ENCODE measurements around the gene KCNH6. TPM values are rescaled to one million over a fixed set of nuclear protein-coding genes. Genes with fewer than 3 reads are reported as not detected.

The KCNH6 gene
- total and polyA plus RNA-seq, 4 donors, result 0.22 to 2.3 (median 1.5) TPM

DNA sequence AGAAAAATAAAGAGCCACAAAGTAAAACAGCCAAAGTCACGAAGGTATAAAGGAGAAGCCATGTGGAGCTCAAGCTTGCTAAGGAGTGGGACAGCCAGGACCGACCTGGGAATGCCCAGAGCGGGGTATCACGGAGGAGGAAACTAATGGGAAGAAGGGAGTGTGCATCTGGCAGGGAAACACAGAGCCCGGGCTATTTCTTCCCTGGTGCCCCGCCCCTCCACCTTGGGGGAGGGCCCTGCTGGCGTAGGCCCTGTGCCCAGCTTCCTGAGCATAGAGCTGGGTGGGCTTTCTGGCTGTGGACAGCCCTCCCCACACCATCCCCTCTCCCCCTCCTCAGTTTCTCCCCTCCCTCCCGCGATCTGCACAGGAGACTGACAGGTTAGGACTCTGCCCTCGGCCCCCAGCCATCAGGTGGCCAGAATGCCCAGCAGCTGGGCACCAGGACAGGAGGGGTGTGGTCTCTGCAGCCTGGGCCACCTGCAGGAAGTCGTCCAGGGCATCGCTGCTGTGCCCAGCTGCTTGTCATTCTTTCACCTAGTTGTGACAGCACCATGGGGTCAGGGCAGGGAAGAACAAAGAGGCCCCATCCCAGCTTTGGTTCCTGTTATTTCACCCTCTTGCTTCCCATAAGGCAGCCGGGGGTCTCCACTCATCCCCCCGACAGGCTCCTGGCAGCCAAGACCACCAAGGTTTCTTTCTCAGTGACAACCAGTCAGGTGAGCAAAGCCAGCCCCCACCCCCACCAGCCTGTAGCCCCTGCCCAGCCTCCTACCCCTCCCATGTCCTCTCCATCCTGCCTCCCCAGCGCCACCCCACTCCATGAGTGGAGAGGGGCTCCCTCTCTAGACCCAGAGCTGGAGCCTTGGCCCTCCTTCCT lies 20.0 kb downstream of the KCNH6 start:
- H3K4me3 ChIP-seq (ENCODE audit: low read depth, low read length), result no peak overlapping the region
- no peak for DNase-seq (ENCODE audit: low read depth in 4 of 6, low spot score in 6 of 6)
- 53% methylated on average over 15 of the region's 15 CpGs for WGBS (ENCODE audit: insufficient coverage)
- H3K36me3 ChIP-seq (ENCODE audit: control insufficient read depth, insufficient read depth, low read length), result no peaks in the 10 kb centered on the region
- no peak overlapping the region for H3K27ac ChIP-seq (ENCODE audit: low read depth, low read length)
- H3K27me3 ChIP-seq (ENCODE audit: control insufficient read depth, insufficient read depth, low read length), result peaks cover 6% of the 10 kb centered on the region
- no peaks in the 10 kb centered on the region for H3K9me3 ChIP-seq (ENCODE audit: control insufficient read depth, insufficient read depth, low read length)
- H3K4me1 ChIP-seq (ENCODE audit: control insufficient read depth, insufficient read depth, low read length), result peaks cover 5% of the 10 kb centered on the region

DNA sequence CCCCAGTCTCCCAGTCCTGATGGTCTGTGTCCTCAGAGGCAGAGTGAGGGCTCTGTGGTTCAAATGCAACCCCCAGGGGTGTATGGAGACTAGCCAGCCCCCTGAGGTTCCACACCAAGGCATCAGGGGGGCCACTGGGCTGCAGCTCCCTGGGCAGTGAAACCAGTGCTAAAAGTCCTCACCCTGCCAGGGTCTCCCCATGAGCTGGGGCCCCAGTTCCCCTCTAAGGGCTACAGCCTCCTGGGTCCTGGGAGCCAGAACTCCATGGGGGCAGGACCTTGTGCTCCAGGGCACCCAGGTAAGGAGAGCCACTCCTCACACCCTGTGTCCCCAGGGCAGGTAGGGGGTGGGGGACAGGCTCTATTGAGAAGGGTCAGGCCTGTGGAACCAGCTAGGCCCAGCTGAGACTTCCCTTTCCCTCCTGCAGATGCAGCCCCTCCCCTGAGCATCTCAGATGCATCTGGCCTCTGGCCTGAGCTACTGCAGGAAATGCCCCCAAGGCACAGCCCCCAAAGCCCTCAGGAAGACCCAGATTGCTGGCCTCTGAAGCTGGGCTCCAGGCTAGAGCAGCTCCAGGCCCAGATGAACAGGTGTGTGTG lies 20.8 kb downstream of the KCNH6 start:
- DNase-seq (ENCODE audit: low read depth in 4 of 6, low spot score in 6 of 6), result no peak
- Histone ChIP-seq H3K27me3 (ENCODE audit: control insufficient read depth, insufficient read depth, low read length) (no peaks in the 10 kb centered on the region), H3K9me3 (ENCODE audit: control insufficient read depth, insufficient read depth, low read length) (no peaks in the 10 kb centered on the region), H3K36me3 (ENCODE audit: control insufficient read depth, insufficient read depth, low read length) (no peaks in the 10 kb centered on the region), H3K27ac (ENCODE audit: low read depth, low read length) (no peak overlapping the region), H3K4me3 (ENCODE audit: low read depth, low read length) (no peak overlapping the region), H3K4me1 (ENCODE audit: control insufficient read depth, insufficient read depth, low read length) (no peaks in the 10 kb centered on the region)

DNA sequence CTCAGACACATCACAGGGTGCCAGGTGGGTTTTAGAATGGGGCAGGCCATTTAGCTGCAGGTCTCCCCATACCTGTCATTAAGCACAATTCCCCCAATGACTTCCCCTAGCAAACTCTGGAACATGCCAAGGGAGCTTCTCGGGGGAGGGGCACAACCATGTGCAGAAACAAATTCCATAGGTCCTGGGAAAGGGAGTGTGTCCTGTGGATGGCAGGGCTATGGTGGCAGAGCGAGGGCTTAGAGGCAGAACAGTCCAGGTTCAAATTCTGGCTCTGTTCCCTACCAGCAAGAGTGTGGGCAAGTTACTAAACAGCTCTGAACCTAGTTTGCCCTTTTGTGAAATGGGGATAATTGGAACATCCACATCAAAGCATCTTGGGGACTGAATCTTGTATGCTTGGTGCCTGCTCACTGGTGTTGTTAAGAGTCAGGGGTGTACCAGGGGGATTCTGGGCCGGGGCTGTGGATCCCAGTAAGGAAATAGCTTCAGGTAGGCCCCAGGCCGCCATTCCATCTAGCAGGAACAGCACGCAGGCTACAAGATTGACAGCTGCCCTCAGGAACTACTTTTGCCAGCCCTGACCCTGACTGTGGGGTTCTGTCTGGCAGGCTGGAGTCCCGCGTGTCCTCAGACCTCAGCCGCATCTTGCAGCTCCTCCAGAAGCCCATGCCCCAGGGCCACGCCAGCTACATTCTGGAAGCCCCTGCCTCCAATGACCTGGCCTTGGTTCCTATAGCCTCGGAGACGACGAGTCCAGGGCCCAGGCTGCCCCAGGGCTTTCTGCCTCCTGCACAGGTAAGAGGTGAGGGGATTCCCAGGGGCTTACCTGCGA lies 21.5 kb downstream of the KCNH6 start:
- Histone ChIP-seq H3K9me3 (ENCODE audit: control insufficient read depth, insufficient read depth, low read length) (no peaks in the 10 kb centered on the region), H3K4me1 (ENCODE audit: control insufficient read depth, insufficient read depth, low read length) (peaks cover 5% of the 10 kb centered on the region), H3K27me3 (ENCODE audit: control insufficient read depth, insufficient read depth, low read length) (no peaks in the 10 kb centered on the region), H3K27ac (ENCODE audit: low read depth, low read length) (no peak overlapping the region), H3K36me3 (ENCODE audit: control insufficient read depth, insufficient read depth, low read length) (no peaks in the 10 kb centered on the region), H3K4me3 (ENCODE audit: low read depth, low read length) (no peak overlapping the region)
- DNase-seq (ENCODE audit: low read depth in 4 of 6, low spot score in 6 of 6), result no peak
- WGBS (ENCODE audit: insufficient coverage), result 88% methylated on average over 13 of the region's 13 CpGs

DNA sequence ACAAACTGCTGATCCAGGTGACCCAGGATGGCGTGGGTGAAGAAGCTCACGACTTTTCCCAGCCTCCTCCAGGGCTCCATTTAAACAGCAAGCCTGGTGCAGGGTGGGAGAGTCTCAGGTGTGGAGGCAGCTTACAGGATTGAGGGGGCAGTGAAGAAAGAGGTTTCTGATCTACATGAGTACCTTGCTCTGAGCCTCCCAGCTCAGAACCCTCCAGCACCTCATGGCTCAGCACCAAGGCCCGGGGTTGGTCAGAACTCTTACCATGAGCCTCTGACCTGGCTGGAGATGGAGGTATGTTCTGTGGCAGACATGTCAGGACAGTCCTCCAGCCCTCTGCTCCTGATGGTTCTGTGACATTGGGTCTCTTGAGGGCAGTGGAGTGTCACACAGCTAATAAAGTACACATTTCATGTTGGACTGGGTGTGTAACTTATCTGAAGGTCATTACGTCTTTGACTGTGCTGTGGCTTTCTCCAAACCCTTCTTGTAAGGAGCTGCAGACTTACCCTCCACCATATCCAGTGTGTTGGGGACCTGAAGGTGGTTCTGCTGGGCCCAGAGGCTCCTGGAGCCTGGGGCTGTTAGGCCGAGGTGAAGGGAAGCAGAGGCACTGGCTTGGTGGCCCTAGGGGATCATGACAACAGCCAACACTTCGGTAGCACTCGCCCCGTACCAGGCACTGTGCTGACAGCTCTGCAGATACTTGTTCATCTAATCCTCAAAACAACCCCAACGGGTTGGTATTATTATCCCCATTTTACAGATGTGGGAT lies 23.3 kb downstream of the KCNH6 start:
- no peak overlapping the region for H3K4me3 ChIP-seq (ENCODE audit: low read depth, low read length)
- no peaks in the 10 kb centered on the region for H3K9me3 ChIP-seq (ENCODE audit: control insufficient read depth, insufficient read depth, low read length)
- WGBS (ENCODE audit: insufficient coverage), result 70% methylated on average over 3 of the region's 9 CpGs
- H3K4me1 ChIP-seq (ENCODE audit: control insufficient read depth, insufficient read depth, low read length), result peaks cover 8% of the 10 kb centered on the region
- no peak for DNase-seq (ENCODE audit: low read depth in 4 of 6, low spot score in 6 of 6)
- peaks cover 4% of the 10 kb centered on the region for H3K36me3 ChIP-seq (ENCODE audit: control insufficient read depth, insufficient read depth, low read length)
- H3K27ac ChIP-seq (ENCODE audit: low read depth, low read length), result no peak overlapping the region
- no peaks in the 10 kb centered on the region for H3K27me3 ChIP-seq (ENCODE audit: control insufficient read depth, insufficient read depth, low read length)

DNA sequence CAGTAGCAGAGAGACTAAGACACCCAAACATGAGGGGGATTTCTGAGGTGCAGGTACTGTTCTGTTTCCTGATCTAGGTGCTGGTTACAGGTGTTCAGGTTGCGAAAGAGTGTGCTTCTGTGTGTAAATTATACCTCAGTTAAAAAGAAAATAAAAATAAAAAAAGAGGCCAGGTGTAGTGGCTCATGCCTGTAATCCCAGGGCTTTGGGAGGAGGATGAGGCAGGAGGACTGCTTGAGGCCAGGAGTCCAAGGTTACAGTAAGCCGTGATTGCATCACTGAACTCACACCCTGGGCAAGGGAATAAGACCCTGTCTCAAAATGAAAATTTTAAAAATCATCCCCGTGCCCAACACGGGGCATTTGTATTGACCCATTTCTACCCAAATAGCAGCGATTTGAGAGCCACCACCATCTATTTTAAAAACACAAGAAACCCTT lies 23.9 kb downstream of the KCNH6 start:
- no peaks in the 10 kb centered on the region for H3K9me3 ChIP-seq (ENCODE audit: control insufficient read depth, insufficient read depth, low read length)
- DNase-seq (ENCODE audit: low read depth in 4 of 6, low spot score in 6 of 6), result no peak
- WGBS (ENCODE audit: insufficient coverage), result 100% methylated on average over 1 of the region's 5 CpGs
- H3K4me1 ChIP-seq (ENCODE audit: control insufficient read depth, insufficient read depth, low read length), result peaks cover 13% of the 10 kb centered on the region
- no peak overlapping the region for H3K27ac ChIP-seq (ENCODE audit: low read depth, low read length)
- H3K27me3 ChIP-seq (ENCODE audit: control insufficient read depth, insufficient read depth, low read length), result no peaks in the 10 kb centered on the region
- H3K36me3 ChIP-seq (ENCODE audit: control insufficient read depth, insufficient read depth, low read length), result peaks cover 4% of the 10 kb centered on the region
- H3K4me3 ChIP-seq (ENCODE audit: low read depth, low read length), result no peak overlapping the region

DNA sequence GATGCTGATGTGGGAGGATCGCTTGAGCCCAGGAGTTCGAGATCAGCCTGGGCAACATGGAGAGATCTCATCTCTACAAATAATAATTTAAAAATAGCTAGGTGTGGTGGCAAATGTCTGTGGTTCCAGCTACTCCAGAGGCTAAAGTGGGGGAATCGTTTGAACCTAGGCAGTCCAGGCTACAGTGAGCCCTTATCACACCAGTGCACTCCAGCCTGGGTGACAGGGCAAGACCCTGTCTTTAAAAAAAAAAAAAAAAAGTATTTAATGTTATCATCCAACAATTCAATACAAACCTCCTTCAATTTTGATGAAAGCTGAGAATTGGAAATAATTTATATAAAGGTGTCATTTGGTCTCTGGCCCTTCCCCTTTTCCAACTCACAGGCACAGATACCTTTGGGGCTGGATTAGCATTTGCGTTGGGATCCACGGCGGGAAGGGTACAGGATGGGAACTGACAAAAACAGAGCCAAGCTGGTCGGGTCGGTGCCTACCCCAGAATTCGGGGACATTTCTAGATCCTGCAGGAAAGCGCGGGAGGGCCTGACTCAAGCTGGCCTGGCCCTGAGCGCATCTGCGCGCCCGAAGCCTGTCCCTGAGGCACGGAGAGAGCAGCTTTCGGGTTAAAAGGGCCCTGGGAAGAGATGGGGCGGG lies 26.3 kb downstream of the KCNH6 start:
- H3K36me3 ChIP-seq (ENCODE audit: control insufficient read depth, insufficient read depth, low read length), result peaks cover 4% of the 10 kb centered on the region
- H3K4me3 ChIP-seq (ENCODE audit: low read depth, low read length), result peak overlapping the region; percentile 79
- H3K9me3 ChIP-seq (ENCODE audit: control insufficient read depth, insufficient read depth, low read length), result no peaks in the 10 kb centered on the region
- peak in 1 of 6 donors; percentile 7 for DNase-seq (ENCODE audit: low read depth in 4 of 6, low spot score in 6 of 6)
- peaks cover 20% of the 10 kb centered on the region for H3K4me1 ChIP-seq (ENCODE audit: control insufficient read depth, insufficient read depth, low read length)
- H3K27ac ChIP-seq (ENCODE audit: low read depth, low read length), result peak overlapping the region; percentile 92
- 4% methylated on average over 15 of the region's 18 CpGs for WGBS (ENCODE audit: insufficient coverage)
- no peaks in the 10 kb centered on the region for H3K27me3 ChIP-seq (ENCODE audit: control insufficient read depth, insufficient read depth, low read length)

DNA sequence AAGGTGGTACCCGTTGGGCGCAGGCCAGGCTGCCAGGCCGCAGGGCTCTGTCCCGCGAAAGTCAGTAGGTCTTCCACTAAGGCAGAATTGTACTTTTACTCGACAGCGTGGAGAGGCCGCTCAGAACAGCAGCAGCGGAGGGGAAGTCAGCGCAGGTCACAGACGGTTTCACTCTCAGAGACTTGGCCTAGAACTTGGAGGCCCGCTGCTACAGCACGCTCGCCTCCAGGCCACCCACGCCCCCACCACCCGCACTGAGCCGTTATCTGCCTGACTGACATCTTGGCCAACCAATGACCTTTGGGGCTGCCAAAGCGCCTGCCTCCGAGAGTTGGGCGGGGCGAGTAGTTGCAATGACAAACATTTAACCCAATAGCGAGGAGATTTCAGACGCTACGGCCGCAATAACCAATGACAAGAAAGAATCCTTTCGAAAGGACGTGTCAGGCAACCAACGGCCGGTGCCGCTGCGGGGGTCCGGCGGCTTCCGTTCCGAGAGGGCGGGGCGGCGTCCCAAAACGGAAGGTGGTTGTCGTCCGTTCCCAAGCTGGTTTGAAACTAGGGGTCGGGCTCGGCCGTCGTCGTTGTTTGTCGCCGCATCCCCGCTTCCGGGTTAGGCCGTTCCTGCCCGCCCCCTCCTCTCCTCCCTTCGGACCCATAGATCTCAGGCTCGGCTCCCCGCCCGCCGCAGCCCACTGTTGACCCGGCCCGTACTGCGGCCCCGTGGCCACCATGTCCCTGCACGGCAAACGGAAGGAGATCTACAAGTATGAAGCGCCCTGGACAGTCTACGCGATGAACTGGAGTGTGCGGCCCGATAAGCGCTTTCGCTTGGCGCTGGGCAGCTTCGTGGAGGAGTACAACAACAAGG lies 27.0 kb downstream of the KCNH6 start, which contains the start of gene DCAF7:
Gene DCAF7 (plus strand): TSS at position 532 of the 871 bp plus-strand sequence. CDS start 201 bp downstream, at position 733.
- H3K36me3 ChIP-seq (ENCODE audit: control insufficient read depth, insufficient read depth, low read length), result peaks cover 4% of the 10 kb centered on the region
- peak; percentile 98 to 100 (median 100) for DNase-seq (ENCODE audit: low read depth in 4 of 6, low spot score in 6 of 6)
- peaks cover 20% of the 10 kb centered on the region for H3K4me1 ChIP-seq (ENCODE audit: control insufficient read depth, insufficient read depth, low read length)
- no peaks in the 10 kb centered on the region for H3K27me3 ChIP-seq (ENCODE audit: control insufficient read depth, insufficient read depth, low read length)
- under 1% methylated on average over 72 of the region's 72 CpGs for WGBS (ENCODE audit: insufficient coverage)
- H3K27ac ChIP-seq (ENCODE audit: low read depth, low read length), result peak within 1 kb of the TSS; percentile 92
- H3K4me3 ChIP-seq (ENCODE audit: low read depth, low read length), result peak within 1 kb of the TSS; percentile 79
- H3K9me3 ChIP-seq (ENCODE audit: control insufficient read depth, insufficient read depth, low read length), result no peaks in the 10 kb centered on the region
